ENCODE data around the gene NOL3. TPM values are rescaled to one million over a fixed set of nuclear protein-coding genes. Genes with fewer than 3 reads are reported as not detected.

The NOL3 gene
- total and polyA plus RNA-seq, 8 donors: 11.9 to 36.7 (median 18.4) TPM

- peaks cover 25 to 68% of the 10 kb centered on the region in 2 donors for H3K4me1 ChIP-seq
- H3K27ac ChIP-seq: no peak overlapping the region
- no peaks in the 10 kb centered on the region for H3K9me3 ChIP-seq
- intact Hi-C loops (cut with DNase I): no loop called here
- ATAC-seq: no peak
- H3K27me3 ChIP-seq: peaks cover 0 to 46% of the 10 kb centered on the region in 2 donors
- no peaks in the 10 kb centered on the region for H3K36me3 ChIP-seq
- no peak overlapping the region for H3K4me3 ChIP-seq
- no peak for TF ChIP-seq CTCF (IDR thresholded peaks at IDR 0.05)
- peak in 1 of 4 donors; percentile 55 for DNase-seq
Measured at GRCh38 chr16:67176662-67177061, 6.3 kb downstream of the NOL3 start.

- intact Hi-C loops (cut with DNase I): no loop called here
- peak in 1 of 2 donors; percentile 32 for TF ChIP-seq CTCF (IDR thresholded peaks at IDR 0.05)
- ATAC-seq: peak; percentile 70
- peak overlapping the region; percentile 56 to 60 for H3K27ac ChIP-seq
- peak; percentile 61 to 93 (median 82) for DNase-seq
- peaks cover 30 to 69% of the 10 kb centered on the region in 2 donors for H3K4me1 ChIP-seq
- H3K9me3 ChIP-seq: no peaks in the 10 kb centered on the region
- no peaks in the 10 kb centered on the region for H3K36me3 ChIP-seq
- H3K27me3 ChIP-seq: peaks cover 0 to 42% of the 10 kb centered on the region in 2 donors
- peak overlapping the region; percentile 38 to 43 for H3K4me3 ChIP-seq
Measured at GRCh38 chr16:67177743-67178699, 7.7 kb downstream of the NOL3 start.

DNA sequence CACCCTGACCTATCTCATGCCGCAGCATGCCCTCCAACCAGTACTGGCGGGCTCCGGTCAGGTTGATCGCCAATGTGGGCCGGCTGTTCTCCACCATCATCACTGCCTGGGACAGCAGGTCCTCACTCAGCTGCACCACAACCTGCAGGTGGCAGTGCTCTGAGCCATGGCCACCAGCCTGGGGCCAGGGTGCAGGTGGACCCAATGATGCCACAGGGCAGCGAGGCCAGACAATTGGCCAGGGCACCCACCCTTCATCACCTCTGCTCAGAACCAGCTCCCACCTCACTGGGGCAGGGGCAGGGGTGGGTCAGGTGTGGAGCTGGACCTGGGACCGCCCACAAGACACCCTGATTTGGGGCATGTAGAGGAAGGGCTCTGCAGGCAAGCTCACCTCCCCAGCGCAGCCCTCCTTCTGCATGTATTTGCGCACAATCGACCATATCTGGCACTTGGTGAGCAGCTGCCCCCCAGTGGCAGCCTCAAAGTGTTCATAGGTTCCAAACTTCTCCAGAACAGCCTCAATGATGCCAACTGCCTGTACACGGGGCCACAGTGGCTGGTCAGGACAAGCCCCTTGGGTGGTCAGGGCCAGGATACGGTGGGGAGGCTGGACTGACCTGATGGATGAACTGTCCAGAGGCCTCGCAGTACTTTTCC is 9.2 kb downstream of the NOL3 start:
- DNase-seq: no peak
- intact Hi-C loops (cut with DNase I): loop anchor here in 1 of 2 donors (10.0 kb wide), 1 partner anchor 205 kb away; no protein-coding TSS in a partner anchor
- H3K4me1 ChIP-seq: peaks cover 27 to 63% of the 10 kb centered on the region in 2 donors
- ATAC-seq: no peak
- no peaks in the 10 kb centered on the region for H3K9me3 ChIP-seq
- no peak for TF ChIP-seq CTCF (IDR thresholded peaks at IDR 0.05)
- H3K4me3 ChIP-seq: no peak overlapping the region
- H3K27me3 ChIP-seq: peaks cover 0 to 30% of the 10 kb centered on the region in 2 donors
- H3K27ac ChIP-seq: no peak overlapping the region
- no peaks in the 10 kb centered on the region for H3K36me3 ChIP-seq

- intact Hi-C loops (cut with DNase I): loop anchor here in 1 of 2 donors (10.0 kb wide), 1 partner anchor 205 kb away; no protein-coding TSS in a partner anchor
- no peak for TF ChIP-seq CTCF (IDR thresholded peaks at IDR 0.05)
- Histone ChIP-seq H3K4me1 (peaks cover 29 to 63% of the 10 kb centered on the region in 2 donors), H3K36me3 (no peaks in the 10 kb centered on the region), H3K27me3 (peaks cover 0 to 30% of the 10 kb centered on the region in 2 donors), H3K9me3 (no peaks in the 10 kb centered on the region), H3K4me3 (no peak overlapping the region), H3K27ac (no peak overlapping the region)
- DNase-seq (peak in 1 of 4 donors; percentile 68), ATAC-seq (no peak)
Measured at GRCh38 chr16:67180166-67180565, 9.8 kb downstream of the NOL3 start.
